Tibial artery (tissue), 4 donors: ENCODE measurements around the gene ZNHIT1.

ENCODE experiments used
- DNase-seq, 2 donors: peaks; one replicate each; pipeline ENCODE4 v3.0.0-alpha.2; 2019
- H3K27ac ChIP-seq, 2 donors: fragments of 200-600 bp; sonication (generic) in 1 of 2; 1 replicate in 1 of 2; 2 replicates in 1 of 2; pipeline ENCODE4 v1.5.1; 2018 to 2019; ENCODE audit warnings: mild to moderate bottlenecking in 1 of 2
- H3K27me3 ChIP-seq, 2 donors: fragments of 200-600 bp; sonication (generic) in 1 of 2; one replicate each; pipeline versions ENCODE4 v1.5.1 to v1.6.0; 2016 to 2019
- H3K36me3 ChIP-seq, 3 donors: fragments of 200-600 bp; sonication (generic) in 2 of 3; one replicate each; pipeline ENCODE4 v1.5.1; 2016 to 2019; ENCODE audit warnings: mild to moderate bottlenecking in 2 of 3
- H3K4me1 ChIP-seq, 4 donors: fragments of 200-600 bp; sonication (generic) in 2 of 4; 1 replicate in 3 of 4; 2 replicates in 1 of 4; pipeline ENCODE4 v1.5.1; 2016 to 2019
- H3K4me3 ChIP-seq, 2 donors: fragments of 200-600 bp; sonication (generic) in 1 of 2; 1 replicate in 1 of 2; 2 replicates in 1 of 2; pipeline ENCODE4 v1.5.1; 2018 to 2019; ENCODE audit warnings: mild to moderate bottlenecking in 2 of 2
- H3K9me3 ChIP-seq, 3 donors: fragments of 200-600 bp; sonication (generic) in 1 of 3; one replicate each; pipeline ENCODE4 v1.5.1; 2016 to 2019
- intact Hi-C: fragments of 100-400 bp; cut with DNase I; formaldehyde crosslinking; loops from one replicate; pipeline ENCODE4 v1.15.0; 2023; ENCODE audit warnings: low total_unique reads
- TF ChIP-seq, protein P1 (sequence below), 2 experiments: fragments of 200-600 bp in 1 of 2; fragments of 450-650 bp in 1 of 2; IDR thresholded peaks; one replicate each; pipeline ENCODE4 v1.5.1; 2017 to 2019; ENCODE audit warnings: antibody characterized with exemption in 2 of 2, mild to moderate bottlenecking in 1 of 2, moderate library complexity in 1 of 2

Gene ZNHIT1

DNA sequence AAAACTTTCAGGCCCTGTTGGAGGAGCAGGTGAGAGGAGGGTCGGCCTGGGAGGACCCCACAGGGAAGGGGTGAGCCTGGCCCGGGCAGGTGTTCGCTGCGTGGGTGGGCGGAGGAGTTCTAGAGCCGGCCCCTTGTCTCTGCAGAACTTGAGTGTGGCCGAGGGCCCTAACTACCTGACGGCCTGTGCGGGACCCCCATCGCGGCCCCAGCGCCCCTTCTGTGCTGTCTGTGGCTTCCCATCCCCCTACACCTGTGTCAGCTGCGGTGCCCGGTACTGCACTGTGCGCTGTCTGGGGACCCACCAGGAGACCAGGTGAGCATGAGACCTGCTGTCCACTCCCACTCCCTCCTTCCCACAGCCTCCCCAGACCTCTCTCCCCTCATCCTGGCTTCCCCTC lies 5.6 kb downstream of the ZNHIT1 start:
- no peak overlapping the region for H3K27ac ChIP-seq
- no peaks in the 10 kb centered on the region for H3K27me3 ChIP-seq
- no peak for DNase-seq
- no peaks in the 10 kb centered on the region for H3K9me3 ChIP-seq
- TF ChIP-seq, protein P1, sequence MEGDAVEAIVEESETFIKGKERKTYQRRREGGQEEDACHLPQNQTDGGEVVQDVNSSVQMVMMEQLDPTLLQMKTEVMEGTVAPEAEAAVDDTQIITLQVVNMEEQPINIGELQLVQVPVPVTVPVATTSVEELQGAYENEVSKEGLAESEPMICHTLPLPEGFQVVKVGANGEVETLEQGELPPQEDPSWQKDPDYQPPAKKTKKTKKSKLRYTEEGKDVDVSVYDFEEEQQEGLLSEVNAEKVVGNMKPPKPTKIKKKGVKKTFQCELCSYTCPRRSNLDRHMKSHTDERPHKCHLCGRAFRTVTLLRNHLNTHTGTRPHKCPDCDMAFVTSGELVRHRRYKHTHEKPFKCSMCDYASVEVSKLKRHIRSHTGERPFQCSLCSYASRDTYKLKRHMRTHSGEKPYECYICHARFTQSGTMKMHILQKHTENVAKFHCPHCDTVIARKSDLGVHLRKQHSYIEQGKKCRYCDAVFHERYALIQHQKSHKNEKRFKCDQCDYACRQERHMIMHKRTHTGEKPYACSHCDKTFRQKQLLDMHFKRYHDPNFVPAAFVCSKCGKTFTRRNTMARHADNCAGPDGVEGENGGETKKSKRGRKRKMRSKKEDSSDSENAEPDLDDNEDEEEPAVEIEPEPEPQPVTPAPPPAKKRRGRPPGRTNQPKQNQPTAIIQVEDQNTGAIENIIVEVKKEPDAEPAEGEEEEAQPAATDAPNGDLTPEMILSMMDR (IDR thresholded peaks at IDR 0.05), result no peak
- H3K4me3 ChIP-seq, result no peak overlapping the region
- peaks cover 32 to 71% (median 55%) of the 10 kb centered on the region in 3 donors for H3K36me3 ChIP-seq
- intact Hi-C loops, result no loop called here
- peaks cover 0 to 21% (median 13%) of the 10 kb centered on the region in 4 donors for H3K4me1 ChIP-seq

DNA sequence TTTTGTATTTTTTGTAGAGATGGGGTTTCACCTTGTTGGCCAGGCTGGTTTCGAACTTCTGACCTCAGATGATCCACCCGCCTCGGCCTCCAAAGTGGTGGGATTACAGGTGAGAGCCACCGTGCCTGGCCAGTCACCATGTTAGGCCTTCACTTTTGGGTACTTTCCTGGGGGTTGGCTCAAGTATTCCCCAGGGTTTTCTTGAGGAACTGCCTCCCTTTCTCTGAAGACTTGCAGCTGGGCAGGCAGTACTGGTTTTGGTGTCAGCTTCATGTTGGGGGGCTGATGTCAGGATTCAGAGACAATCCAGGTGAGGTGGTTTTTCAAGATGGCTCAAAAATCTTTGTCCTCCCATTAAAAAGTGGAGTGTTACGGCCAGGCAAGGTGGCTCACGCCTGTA lies 7.7 kb downstream of the ZNHIT1 start:
- Histone ChIP-seq H3K4me1 (peaks cover 0 to 2% (median 0%) of the 10 kb centered on the region in 4 donors), H3K27me3 (no peaks in the 10 kb centered on the region), H3K36me3 (peaks cover 40 to 90% (median 62%) of the 10 kb centered on the region in 3 donors), H3K9me3 (no peaks in the 10 kb centered on the region), H3K27ac (no peak overlapping the region), H3K4me3 (no peak overlapping the region)
- intact Hi-C loops, result no loop called here
- no peak for DNase-seq
- TF ChIP-seq, protein P1 (IDR thresholded peaks at IDR 0.05), result no peak

DNA sequence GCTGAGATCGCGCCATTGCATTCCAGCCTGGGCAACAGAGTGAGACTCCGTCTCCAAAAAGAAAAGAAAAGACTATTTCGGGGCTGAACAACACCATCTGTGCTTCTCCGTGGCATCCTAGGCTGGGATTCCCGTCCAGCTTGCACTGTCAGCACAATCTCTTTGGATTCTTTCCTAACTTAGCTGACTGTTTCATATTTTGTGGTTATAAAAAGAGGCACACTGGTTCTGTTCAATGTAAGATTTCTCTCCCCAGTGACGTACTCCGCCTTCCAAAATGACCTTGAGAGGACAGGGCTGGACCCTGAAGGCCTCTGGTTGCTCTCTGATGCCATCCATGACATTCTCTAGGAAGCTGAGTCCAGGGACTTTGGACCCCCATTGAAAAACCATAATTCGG lies 8.8 kb downstream of the ZNHIT1 start:
- H3K9me3 ChIP-seq, result no peaks in the 10 kb centered on the region
- peaks cover 40 to 89% (median 62%) of the 10 kb centered on the region in 3 donors for H3K36me3 ChIP-seq
- intact Hi-C loops, result no loop called here
- TF ChIP-seq, protein P1 (IDR thresholded peaks at IDR 0.05), result no peak
- H3K4me3 ChIP-seq, result no peak overlapping the region
- no peaks in the 10 kb centered on the region for H3K27me3 ChIP-seq
- DNase-seq, result no peak
- no peak overlapping the region for H3K27ac ChIP-seq
- H3K4me1 ChIP-seq, result peaks cover 0 to under 1% (median 0%) of the 10 kb centered on the region in 4 donors

DNA sequence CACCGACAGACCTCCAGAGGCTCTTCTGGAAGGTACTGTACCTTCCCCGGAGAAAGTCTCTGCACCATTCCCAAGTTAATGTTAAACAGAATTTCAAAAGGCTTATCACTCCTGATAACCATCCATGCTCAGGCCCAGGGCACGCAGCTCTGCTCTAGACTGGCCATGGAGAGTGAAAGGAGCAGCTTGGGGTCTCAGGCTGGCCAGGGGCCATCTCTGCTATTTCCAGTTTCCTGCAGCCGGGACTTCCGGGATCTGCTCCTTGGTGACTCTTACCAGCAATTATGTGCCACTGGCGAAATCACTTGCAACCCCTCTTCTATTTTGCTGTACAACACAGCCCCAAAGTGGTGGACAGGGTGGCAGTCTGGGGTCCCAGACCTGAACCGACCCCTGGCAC lies 13.7 kb downstream of the ZNHIT1 start:
- no peak for DNase-seq

DNA sequence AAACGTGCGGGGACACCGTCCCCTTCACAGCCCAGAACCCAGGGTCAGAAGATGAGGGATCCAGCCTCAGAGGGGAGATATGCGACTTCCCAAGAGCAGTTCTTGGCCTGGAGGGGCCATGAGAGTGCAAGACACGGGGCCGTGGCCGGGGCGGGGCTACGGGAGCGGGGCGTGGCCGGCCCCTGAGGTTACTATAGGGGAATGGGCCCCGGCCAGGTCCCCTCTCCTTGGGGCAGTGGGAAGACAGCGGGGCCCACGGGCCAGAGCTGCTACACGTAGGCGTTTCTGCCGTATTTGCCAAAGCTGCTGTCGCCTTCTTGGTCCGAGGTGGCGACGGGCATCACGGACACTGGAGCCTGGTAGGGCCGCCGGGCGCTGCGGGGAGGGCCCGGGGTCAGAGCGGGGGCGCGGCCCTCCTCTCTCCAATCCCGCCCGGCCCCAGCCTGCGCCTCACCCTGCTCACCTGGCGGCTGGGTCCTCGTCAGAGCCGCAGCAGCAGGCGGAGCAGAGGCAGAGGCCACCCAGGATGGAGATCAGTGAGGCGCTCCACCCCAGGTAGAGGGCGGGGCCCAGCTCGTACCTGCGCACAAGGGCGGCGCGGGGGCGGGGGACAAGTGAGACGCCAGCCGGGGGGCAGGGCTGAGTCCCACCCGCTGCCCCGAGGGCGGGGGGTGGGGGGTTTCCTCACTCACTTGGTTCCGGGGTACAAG lies 14.3 kb downstream of the ZNHIT1 start:
- TF ChIP-seq, protein P1 (IDR thresholded peaks at IDR 0.05), result no peak
- Histone ChIP-seq H3K27me3 (no peaks in the 10 kb centered on the region), H3K9me3 (no peaks in the 10 kb centered on the region), H3K4me1 (peaks cover 0 to 12% (median 6%) of the 10 kb centered on the region in 4 donors), H3K4me3 (no peak overlapping the region), H3K36me3 (peaks cover 16 to 55% (median 18%) of the 10 kb centered on the region in 3 donors), H3K27ac (no peak overlapping the region)
- intact Hi-C loops, result no loop called here
- DNase-seq, result no peak

More for the DNA sequence above, 13.7 kb downstream of the ZNHIT1 start:
- intact Hi-C loops, result no loop called here
- Histone ChIP-seq H3K27me3 (no peaks in the 10 kb centered on the region), H3K4me3 (no peak overlapping the region), H3K27ac (no peak overlapping the region), H3K9me3 (no peaks in the 10 kb centered on the region), H3K36me3 (peaks cover 13 to 55% (median 24%) of the 10 kb centered on the region in 3 donors), H3K4me1 (peaks cover 0 to 12% (median 6%) of the 10 kb centered on the region in 4 donors)
- TF ChIP-seq, protein P1 (IDR thresholded peaks at IDR 0.05), result no peak
